ENCODE data around the gene ATP2A2.
"Not testable (repeated sequence)": the region's sequence is repeated elsewhere in the genome, so short reads cannot be mapped to it uniquely, and the experiment has no call there.

The ATP2A2 gene

GRCh38 chr12:110353211-110353965 lies 72.3 kb downstream of the ATP2A2 start:
- Histone ChIP-seq H3K27ac (no peak overlapping the region), H3K4me3 (no peak overlapping the region)
- no peak for TF ChIP-seq CTCF (IDR thresholded peaks at IDR 0.05)
- DNase-seq (ENCODE audit: low spot score), result no peak

- no peak for TF ChIP-seq CTCF (IDR thresholded peaks at IDR 0.05)
- no peak overlapping the region for H3K4me3 ChIP-seq
- no peak for DNase-seq (ENCODE audit: low spot score)
- H3K27ac ChIP-seq, result no peak overlapping the region
Measured at GRCh38 chr12:110354172-110354780, 73.2 kb downstream of the ATP2A2 start.

GRCh38 chr12:110355073-110355472 lies 74.0 kb downstream of the ATP2A2 start:
- TF ChIP-seq CTCF (IDR thresholded peaks at IDR 0.05), result no peak
- Histone ChIP-seq H3K27ac (no peak overlapping the region), H3K4me3 (no peak overlapping the region)
- no peak for DNase-seq (ENCODE audit: low spot score)

GRCh38 chr12:110358384-110359097 lies 77.5 kb downstream of the ATP2A2 start:
- H3K27ac ChIP-seq; H3K4me3 ChIP-seq; DNase-seq (ENCODE audit: low spot score): not testable (repeated sequence)

- TF ChIP-seq CTCF (IDR thresholded peaks at IDR 0.05), result no peak
- Histone ChIP-seq H3K4me3 (no peak overlapping the region), H3K27ac (no peak overlapping the region)
- DNase-seq (ENCODE audit: low spot score), result no peak
Measured at GRCh38 chr12:110361216-110361615, 80.2 kb downstream of the ATP2A2 start.

- no peak for TF ChIP-seq CTCF (IDR thresholded peaks at IDR 0.05)
- DNase-seq (ENCODE audit: low spot score), result no peak
- H3K27ac ChIP-seq, result no peak overlapping the region
- no peak overlapping the region for H3K4me3 ChIP-seq
Measured at GRCh38 chr12:110365489-110366320, 84.7 kb downstream of the ATP2A2 start.
